Raji (cell line): ENCODE measurements around the gene DHX58.

Experiments
- POLR2A ChIP-seq: IDR thresholded peaks from 2 replicates; pipeline ENCODE4 v1.6.1; 2011; ENCODE audit warnings: low read depth, low read length, control low read depth; ENCODE audit not compliant: insufficient read depth

DHX58 gene

DNA sequence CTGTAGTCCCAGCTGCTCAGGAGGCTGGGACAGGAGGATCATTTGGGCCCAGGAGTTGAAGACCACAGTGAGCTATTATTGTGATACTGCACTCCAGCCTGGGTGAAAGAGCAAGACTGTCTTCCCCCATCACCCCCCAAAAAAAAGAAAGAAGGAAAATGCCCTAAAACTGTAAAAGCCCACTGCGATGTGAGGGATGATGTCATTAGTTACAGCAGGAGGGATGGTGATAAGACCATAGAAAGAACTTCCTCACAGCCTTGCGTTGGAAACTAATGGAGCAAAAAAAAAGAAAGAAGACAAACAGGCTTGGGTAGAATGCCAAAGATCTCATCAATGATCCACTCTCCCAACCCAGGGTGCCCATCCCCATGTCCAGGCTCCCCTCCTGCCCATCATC, 33.0 kb downstream of the DHX58 start:
- no peak for TF ChIP-seq POLR2A

DNA sequence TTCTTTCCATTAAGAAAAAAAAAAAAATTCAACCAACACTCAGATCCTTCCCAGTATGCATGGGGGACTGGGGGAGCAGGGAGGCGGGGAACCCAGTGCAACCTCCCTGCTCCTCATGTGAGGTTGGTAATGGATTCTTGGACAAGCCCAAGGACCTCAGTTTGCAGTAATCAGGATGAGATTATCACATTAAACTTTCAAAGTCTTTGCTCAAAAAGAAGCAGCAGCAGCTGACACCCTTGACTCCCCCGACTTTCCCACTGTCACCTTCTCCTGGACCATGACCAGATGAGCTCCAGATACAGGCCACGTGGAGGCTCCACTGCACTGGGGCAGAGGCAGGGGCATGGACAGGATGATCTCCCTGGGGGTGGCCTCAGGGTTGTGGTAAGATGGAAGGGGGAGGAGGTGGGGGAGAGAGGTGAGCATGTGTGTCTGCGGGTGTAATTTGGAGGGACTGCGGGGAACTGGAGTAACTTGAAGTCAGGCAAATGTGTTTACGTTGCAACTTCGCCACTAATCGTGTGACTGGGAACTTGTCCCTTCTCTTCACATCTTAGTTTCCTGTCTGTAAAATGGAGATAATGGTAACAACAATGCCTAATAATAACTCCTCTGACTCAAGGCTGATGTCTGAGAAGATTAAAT, 34.0 kb downstream of the DHX58 start:
- no peak for TF ChIP-seq POLR2A

DNA sequence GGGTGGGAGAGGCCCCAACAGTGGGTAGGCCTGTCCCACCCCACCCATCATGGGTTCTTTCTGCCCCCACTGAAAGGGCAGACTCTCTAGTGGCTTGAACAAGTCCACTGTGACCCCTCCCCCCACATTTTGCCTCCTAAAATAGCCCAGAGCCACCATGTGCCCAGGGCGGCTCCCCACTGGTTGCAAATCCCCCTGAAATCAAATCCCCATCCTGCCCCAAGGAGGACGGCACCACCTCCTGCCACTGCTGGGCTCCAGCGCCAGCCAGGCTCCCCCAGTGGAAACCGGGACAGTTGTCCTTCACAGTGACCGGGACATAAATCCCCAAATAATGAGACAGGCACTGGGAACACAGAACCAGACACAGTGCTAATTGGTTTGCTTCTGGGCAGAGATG, 34.8 kb downstream of the DHX58 start:
- no peak for TF ChIP-seq POLR2A

DNA sequence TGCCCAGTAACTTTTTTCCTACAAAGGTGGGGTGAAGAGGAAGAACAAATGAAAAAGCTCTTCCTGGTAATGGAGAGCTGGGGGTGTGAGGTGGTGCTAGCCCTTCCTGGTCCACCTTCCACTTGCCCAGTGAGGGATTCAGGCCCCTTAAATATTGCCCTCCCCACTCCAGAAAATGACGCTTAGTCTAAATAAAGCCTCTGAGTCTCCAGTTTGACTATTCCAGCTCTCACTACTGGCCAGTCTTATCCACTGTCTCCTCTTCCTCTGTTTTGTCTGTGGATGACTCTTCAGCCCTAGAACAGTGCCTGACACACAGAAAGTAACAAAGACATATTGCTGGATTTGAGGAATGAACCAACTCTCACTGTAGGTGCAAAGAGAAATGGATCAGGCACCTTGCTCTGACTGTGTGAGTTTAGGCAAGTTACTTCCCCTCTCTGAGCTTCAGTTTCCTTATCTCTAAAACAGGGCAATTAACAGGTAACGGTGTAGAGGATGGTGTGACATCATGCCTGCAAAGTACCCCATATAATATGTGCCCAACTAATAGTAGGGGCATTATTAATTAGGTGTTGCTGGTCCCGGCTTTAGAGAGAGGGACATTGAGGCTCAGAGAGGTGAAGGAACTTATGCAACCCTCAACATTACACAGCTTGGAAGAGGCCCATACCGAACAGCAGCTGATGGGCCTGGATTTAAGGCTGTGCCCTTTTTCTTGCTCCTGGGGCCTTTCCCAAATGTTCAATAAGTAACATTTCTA, 35.5 kb downstream of the DHX58 start:
- TF ChIP-seq POLR2A, result no peak

DNA sequence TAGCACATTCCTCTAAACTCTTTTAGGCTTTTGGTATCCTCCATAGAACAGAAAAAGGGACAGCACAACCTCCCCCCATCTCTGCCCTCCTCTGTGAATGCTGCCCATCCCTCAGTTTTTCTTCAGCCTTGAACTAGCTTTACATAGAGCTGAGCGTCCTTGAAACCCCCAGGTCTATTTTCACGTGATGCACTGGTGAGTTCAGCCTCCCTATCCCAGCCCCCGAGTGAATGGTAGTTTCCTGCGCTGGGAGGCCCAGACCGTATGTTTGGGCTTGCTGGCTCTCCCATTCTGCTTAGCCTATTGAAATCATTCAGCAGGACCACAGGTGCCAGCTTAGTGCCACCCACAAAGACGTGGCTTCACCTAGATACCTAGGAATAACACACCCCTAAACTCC, 36.7 kb downstream of the DHX58 start:
- no peak for TF ChIP-seq POLR2A

DNA sequence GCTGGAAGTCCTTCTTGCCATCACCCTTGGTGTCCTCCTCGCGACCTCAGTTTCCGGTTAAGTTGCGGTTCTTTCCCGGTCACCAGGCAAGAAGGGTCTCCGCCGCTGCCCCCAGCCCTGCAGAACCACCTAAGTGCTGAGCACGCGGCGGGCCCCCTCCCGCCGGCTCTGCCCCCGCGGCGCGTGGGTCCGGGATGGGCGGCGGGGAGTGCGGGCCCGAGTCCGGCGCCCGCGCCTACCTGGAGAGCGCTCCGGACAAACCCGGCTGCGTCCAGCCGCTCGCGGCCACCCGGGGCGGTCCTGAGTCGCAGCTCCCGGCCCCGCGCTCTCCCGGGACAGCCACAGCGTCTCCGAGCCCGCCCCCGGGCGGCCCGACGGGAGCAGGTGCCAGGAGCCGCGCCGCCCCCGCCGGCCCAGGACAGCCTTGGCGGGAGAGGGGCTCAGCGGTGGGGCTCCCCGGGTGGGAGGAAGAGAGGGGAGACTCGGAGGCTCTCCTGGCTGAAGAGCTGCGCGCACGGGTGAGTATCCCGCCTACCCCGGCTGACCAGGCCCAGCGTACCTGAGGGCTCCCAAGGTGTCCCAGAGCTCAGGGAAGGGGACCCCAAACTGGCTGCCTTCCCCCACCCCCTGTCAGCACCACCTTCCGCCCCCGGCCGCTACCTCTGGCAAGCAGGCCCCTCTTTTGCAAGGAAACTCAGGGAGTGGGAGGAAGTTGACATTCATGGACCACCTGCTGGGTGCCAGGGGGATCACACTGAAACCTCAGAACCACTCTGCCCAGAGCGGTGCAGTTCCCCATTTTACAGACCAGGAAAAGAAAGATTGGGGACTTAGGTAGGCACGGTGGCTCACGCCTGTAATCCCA, 40.0 kb downstream of the DHX58 start:
- TF ChIP-seq POLR2A, result no peak

DNA sequence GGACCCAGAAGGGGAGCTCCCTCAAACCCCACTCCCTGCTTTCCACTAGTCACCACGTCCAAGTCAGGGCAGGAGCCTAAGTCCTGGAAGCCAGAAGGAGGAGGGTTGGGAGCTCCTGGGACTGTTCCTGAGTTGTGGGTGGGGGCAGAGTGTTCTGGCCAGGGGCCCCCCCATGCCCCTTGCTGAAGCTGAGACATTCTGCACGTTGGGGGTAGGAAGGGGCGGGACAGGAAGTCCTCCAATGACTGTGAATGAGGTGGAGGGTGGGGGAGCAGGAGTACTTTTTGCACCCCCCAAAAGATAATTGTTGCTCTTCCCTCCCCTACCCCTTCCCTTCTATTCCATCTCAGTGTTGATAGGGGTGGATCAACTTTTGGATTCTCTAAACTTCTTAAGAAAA, 40.7 kb downstream of the DHX58 start:
- no peak for TF ChIP-seq POLR2A

DNA sequence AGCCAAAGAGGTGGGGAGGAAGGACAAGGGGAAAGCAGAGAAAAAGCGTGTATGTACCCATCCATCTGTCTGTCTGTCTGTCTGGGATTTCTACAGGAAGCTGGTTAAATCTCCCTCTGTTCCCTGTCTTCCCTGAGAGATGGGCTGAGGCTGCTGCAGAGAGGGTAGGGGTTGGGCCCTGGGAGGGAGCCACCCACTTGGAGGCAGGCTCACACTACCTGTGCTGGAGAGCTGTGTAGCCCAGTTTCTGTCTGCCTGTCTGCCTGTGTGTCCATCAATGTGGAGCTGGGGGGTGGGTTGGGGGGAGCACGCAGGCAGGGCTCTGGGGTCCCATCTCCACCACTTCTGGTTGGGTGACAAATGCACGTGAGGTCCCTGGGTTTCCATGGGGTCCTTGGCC, 43.5 kb downstream of the DHX58 start:
- TF ChIP-seq POLR2A, result no peak

DNA sequence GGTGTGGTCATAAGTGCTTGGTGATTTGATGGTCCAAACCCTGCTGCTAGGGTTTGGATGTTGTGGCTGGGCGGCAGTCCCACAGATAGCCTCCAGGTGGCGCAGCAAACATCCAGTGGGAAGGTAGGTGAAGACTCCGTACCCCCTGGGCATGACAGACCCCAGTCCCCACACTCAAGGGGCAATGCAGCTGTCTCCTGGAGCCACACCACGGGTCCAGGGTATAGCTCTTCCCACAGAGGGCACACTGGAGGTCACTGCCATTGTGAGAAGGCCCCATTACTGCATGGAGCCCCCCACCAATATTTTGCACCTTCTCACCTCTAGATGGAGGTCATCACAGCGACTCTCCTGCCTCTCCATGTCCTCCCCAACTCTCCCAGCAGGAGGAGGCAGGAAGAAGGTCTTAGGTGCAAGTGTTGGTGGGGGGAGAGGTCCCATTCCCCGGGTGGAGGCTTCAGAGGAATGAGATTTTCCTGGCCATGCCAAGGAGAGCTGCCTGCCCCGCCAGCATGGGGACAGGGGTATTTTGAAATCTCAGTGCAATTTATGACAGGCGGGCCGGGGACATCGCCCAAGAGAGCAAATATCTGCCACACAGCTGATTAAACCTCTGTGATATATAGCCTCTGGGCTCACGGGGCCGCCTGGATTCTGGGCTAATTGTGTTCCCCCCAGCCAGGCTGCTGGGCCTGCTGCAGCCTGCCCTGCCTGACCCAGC, 45.0 kb downstream of the DHX58 start:
- TF ChIP-seq POLR2A, result no peak

DNA sequence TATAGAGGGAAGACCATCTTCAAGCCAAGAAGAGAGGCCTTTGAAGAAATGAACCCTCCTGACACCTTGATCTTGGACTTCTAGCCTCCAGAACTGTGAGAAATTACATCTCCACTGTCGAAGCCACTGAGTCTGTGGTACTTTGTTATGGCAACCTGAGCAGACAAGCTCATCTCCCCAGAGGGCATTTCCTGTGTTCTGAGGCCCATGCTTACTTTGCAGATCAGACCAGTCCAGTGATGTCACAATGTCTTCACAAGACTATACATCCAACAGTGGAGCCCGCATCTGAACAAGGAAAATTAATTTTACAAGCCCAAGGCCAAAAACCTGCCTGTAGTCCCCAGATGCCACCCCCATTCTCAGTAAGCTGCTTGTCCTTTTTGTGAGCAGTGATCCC, 47.3 kb downstream of the DHX58 start:
- TF ChIP-seq POLR2A, result no peak

DNA sequence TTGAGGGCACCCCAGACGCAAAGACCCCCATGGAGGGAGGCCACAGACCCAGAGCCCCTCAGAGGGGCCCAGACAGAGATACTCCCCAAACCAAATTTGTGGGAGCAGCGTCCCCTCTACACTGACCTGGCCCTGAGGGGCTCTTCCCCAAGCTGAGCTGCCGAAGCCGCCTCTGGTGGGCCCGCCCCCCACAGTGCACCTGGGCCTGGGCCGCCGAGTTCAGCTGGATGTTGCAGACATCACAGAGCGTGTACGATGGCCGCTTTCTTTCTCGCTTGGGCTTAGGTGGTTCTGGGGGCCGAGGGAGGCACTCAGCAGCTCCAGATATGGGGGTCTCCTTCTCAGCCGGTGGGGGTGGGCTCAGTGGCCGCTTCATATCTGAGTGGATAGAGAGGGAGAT, 49.8 kb downstream of the DHX58 start:
- TF ChIP-seq POLR2A, result no peak

DNA sequence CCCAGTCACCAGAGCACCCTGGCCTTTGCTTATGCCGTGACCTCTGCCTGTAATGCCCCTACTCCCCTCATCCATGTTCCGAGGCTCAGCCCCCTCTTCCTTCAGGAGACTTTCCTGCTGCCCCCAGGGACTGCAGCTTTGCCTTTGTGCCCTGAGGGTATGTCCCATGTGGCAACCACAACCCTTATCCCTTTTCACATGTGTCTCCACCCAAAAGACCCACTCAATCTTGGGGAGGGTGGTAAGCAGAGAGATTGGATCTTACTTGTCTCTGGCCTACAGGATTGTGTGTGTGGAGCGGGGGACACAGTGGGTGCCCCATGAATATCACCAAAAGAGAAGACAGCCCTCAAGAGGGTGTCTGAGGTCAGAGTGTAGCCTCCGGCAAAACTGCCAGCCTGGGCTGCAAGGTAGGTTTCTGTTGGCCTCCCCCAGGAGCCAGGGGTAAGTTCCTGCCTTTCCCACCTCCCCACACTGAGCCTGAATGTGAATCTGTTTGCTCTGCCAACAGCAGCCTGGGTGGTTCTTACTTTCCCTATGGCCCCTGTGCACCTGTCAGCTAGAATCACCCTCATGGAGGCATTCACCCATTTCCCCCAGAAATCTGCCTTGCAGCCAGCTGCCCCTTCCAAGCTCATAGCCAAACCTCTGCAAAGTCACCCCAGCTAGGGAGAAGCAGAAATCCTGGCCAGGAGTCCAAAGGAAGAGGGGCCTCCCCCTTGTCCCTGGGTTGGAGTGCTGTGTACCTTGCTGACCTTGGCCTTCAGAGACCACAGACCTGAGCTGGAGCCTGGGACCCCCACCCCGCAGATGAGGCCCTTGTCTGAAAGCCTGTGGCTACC, 50.6 kb downstream of the DHX58 start:
- no peak for TF ChIP-seq POLR2A

DNA sequence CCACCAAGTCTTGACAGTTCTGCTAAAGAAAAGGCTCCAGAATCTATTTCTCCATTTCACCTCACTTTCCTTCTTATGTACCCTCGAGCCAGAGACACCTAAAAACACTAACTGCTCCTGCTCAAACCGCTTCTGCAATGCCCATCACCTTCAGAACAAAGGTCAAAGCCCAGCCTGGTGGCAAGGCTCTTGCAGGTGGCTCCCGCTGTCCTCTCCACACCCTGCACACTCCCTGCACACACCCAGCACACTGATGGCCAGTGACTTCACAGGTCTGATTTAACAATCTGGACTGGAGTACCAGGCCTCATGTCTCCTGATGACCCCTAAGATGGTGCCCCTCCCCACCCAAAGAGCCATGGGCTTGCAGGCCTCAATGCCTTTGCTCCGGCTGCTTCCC, 52.3 kb downstream of the DHX58 start:
- TF ChIP-seq POLR2A, result no peak

DNA sequence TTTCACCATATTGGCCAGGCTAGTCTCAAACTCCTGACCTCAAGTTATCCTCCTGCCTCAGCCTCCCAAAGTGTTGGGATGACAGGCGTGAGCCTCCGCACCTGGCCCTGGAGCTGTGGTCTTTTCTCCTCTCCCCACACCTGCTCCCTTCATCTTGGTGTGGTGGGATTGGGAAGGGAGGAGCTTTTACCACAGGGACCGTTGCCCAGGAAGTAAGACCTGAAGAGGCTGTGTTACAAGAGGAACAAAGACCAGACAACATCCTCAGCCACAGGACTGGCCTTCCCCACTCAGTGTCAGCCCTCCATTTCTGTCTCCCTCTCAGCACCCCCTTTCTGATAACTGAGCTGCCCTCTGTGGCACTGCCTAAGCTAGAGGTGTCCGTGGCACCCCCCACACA, 52.7 kb downstream of the DHX58 start:
- TF ChIP-seq POLR2A, result no peak
